A673 (cell line): ENCODE measurements around the gene PSMD11. TPM values are rescaled to one million over a fixed set of nuclear protein-coding genes. Genes with fewer than 3 reads are reported as not detected.

ENCODE experiments used
- BruUV-seq: library from RNA; stranded (reverse); fragments of 400-500 nt; replicated peaks from 2 replicates; lab custom pipeline; 2021; lab: Mats Ljungman, UMichigan
- CTCF ChIA-PET: fragments of 300-600 bp; sonication (Branson Sonifier 250); formaldehyde crosslinking; loops from one replicate; lab custom pipeline; 2022; ENCODE audit warnings: antibody characterized with exemption; lab: Charles Lee
- POLR2A ChIA-PET: fragments of 300-600 bp; sonication (Branson Sonifier 250); formaldehyde crosslinking; loops from one replicate; lab custom pipeline; 2022; ENCODE audit warnings: antibody characterized with exemption; ENCODE audit not compliant: low non-redundant PET; lab: Charles Lee
- DNase-seq: peaks from one replicate; pipeline ENCODE4 v3.0.0-alpha.2; 2015; ENCODE audit warnings: low spot score
- H3K27ac ChIP-seq: fragments of 200-600 bp; sonication (generic); 2 replicates; pipeline ENCODE4 v1.5.1; 2016; ENCODE audit warnings: mixed run types, low read depth, mild to moderate bottlenecking, mixed read lengths, antibody characterized with exemption, low read length; ENCODE audit not compliant: poor library complexity, severe bottlenecking
- H3K27me3 ChIP-seq: fragments of 200-600 bp; sonication (generic); replicated peaks from 2 replicates; pipeline ENCODE4 v1.6.1; 2017; ENCODE audit warnings: mixed run types, low read depth, mild to moderate bottlenecking, mixed read lengths, antibody characterized with exemption, low read length; ENCODE audit not compliant: insufficient read depth, poor library complexity
- H3K36me3 ChIP-seq: fragments of 200-600 bp; sonication (generic); 2 replicates; pipeline ENCODE4 v1.6.1; 2016; ENCODE audit warnings: mixed run types, mild to moderate bottlenecking, mixed read lengths, antibody characterized with exemption, low read length; ENCODE audit not compliant: insufficient read depth, poor library complexity, severe bottlenecking
- H3K4me1 ChIP-seq: fragments of 200-600 bp; sonication (generic); 2 replicates; pipeline ENCODE4 v1.6.1; 2017; ENCODE audit warnings: mixed run types, mild to moderate bottlenecking, mixed read lengths, antibody characterized with exemption, low read length; ENCODE audit not compliant: insufficient read depth, poor library complexity, severe bottlenecking
- H3K4me3 ChIP-seq: fragments of 200-600 bp; sonication (generic); 2 replicates; pipeline ENCODE4 v1.5.1; 2016; ENCODE audit warnings: low read depth, mixed run types, mild to moderate bottlenecking, mixed read lengths, low read length; ENCODE audit not compliant: poor library complexity, severe bottlenecking
- H3K9me3 ChIP-seq: fragments of 200-600 bp; sonication (generic); 2 replicates; pipeline ENCODE4 v1.6.1; 2016; ENCODE audit warnings: mixed run types, low read depth, mild to moderate bottlenecking, mixed read lengths, antibody characterized with exemption, low read length; ENCODE audit not compliant: poor library complexity, severe bottlenecking
- CTCF ChIP-seq: fragments of 300-800, 200-600 bp; sonication (generic); conservative IDR thresholded peaks from 2 replicates; pipeline ENCODE4 v1.5.1; 2017; ENCODE audit warnings: low read depth, mild to moderate bottlenecking, antibody characterized with exemption, low read length, moderate library complexity, mixed read lengths
- EZH2 ChIP-seq: fragments of 200-600 bp; sonication (generic); IDR thresholded peaks from 2 replicates; pipeline ENCODE4 v1.6.1; 2017; ENCODE audit warnings: borderline replicate concordance, low read depth, mild to moderate bottlenecking, mixed read lengths, antibody characterized with exemption, low read length; ENCODE audit not compliant: poor library complexity, severe bottlenecking
- intact Hi-C: fragments of 100-400 bp; cut with micrococcal nuclease; formaldehyde crosslinking; loops from one replicate; pipeline ENCODE4 v1.10.0; 2022; ENCODE audit not compliant: unreplicated experiment
- total RNA-seq: library from RNA; stranded (reverse); gene quantifications from 2 replicates; pipeline ENCODE4 v1.2.3, GENCODE V29; 2021

PSMD11 gene
- total RNA-seq, 1 experiment from 2014 or later = 195 TPM

- TF ChIP-seq EZH2 (no peak), CTCF (no peak)
- ChIA-PET CTCF (no interaction called here), POLR2A (no interaction called here)
- Histone ChIP-seq H3K27me3 (no peaks in the 10 kb centered on the region), H3K4me1 (peaks cover 7% of the 10 kb centered on the region), H3K36me3 (no peaks in the 10 kb centered on the region), H3K4me3 (no peak overlapping the region), H3K27ac (no peak overlapping the region), H3K9me3 (no peaks in the 10 kb centered on the region)
- intact Hi-C loops = no loop called here
- BruUV-seq = no TSS peak
- no peak for DNase-seq
Observed at GRCh38 chr17:32517982-32518381, 73.7 kb downstream of the PSMD11 start.

- H3K9me3 ChIP-seq = no peaks in the 10 kb centered on the region
- no peak overlapping the region for H3K27ac ChIP-seq
- intact Hi-C loops = no loop called here
- peak overlapping the region; percentile 37 for H3K4me3 ChIP-seq
- peaks cover 7% of the 10 kb centered on the region for H3K4me1 ChIP-seq
- TF ChIP-seq EZH2 = no peak
- no peak for TF ChIP-seq CTCF
- CTCF ChIA-PET = no interaction called here
- no peaks in the 10 kb centered on the region for H3K27me3 ChIP-seq
- no peak for DNase-seq
- no peaks in the 10 kb centered on the region for H3K36me3 ChIP-seq
- POLR2A ChIA-PET = no interaction called here
- no TSS peak for BruUV-seq
Observed at GRCh38 chr17:32518646-32519227, 74.4 kb downstream of the PSMD11 start.

- Histone ChIP-seq H3K4me3 (peak overlapping the region; percentile 37), H3K27ac (no peak overlapping the region), H3K27me3 (no peaks in the 10 kb centered on the region), H3K9me3 (no peaks in the 10 kb centered on the region), H3K4me1 (peaks cover 7% of the 10 kb centered on the region), H3K36me3 (no peaks in the 10 kb centered on the region)
- BruUV-seq = no TSS peak
- peak; percentile 56 for DNase-seq
- ChIA-PET POLR2A (interaction anchor here (0.6 kb wide), 1 partner anchor 10 kb away, joined by 3 read pairs; no protein-coding TSS in a partner anchor), CTCF (no interaction called here)
- TF ChIP-seq CTCF (no peak), EZH2 (no peak)
- intact Hi-C loops = no loop called here
Observed at GRCh38 chr17:32519228-32520103, 75.2 kb downstream of the PSMD11 start.
